Keratinocyte (primary cell): ENCODE measurements around the gene KRT1. TPM values are rescaled to one million over a fixed set of nuclear protein-coding genes. Genes with fewer than 3 reads are reported as not detected.
A peak's percentile ranks its signal among the peaks of the same experiment; 100 is the strongest.

Source experiments
- DNase-seq: peaks from one replicate; pipeline ENCODE4 v3.0.0-alpha.2; 2011; ENCODE audit warnings: low read depth, missing footprints, low spot score
- FAIRE-seq: peaks from 2 replicates; lab custom pipeline; 2011; peaks lifted over from hg19 to GRCh38; lab: Jason Lieb, UNC
- H2AFZ ChIP-seq: 2 replicates; pipeline ENCODE4 v1.6.0; 2012; ENCODE audit warnings: low read length, control low read depth, inconsistent platforms; ENCODE audit not compliant: control insufficient read depth
- H3K27ac ChIP-seq: 2 replicates; pipeline ENCODE4 v1.5.1; 2011; ENCODE audit warnings: low read length; ENCODE audit not compliant: control insufficient read depth, insufficient read depth
- H3K27me3 ChIP-seq: 3 replicates; pipeline ENCODE4 v1.6.0; 2011; ENCODE audit warnings: low read length; ENCODE audit not compliant: control insufficient read depth, insufficient read depth; ENCODE audit errors: extremely low read depth
- H3K36me3 ChIP-seq, 2 experiments: 2 replicates in 1 of 2; 3 replicates in 1 of 2; pipeline ENCODE4 v1.5.1; 2011; ENCODE audit warnings: low read length in 2 of 2, mild to moderate bottlenecking in 1 of 2; ENCODE audit not compliant: control insufficient read depth in 2 of 2, insufficient read depth in 2 of 2; ENCODE audit errors: extremely low read depth in 1 of 2
- H3K4me1 ChIP-seq: 3 replicates; pipeline ENCODE4 v1.5.1; 2011; ENCODE audit warnings: low read length; ENCODE audit not compliant: control insufficient read depth, insufficient read depth; ENCODE audit errors: extremely low read depth
- H3K4me2 ChIP-seq: 3 replicates; pipeline ENCODE4 v1.6.0; 2011; ENCODE audit warnings: low read depth, low read length; ENCODE audit not compliant: control insufficient read depth, insufficient read depth; ENCODE audit errors: extremely low read depth
- H3K4me3 ChIP-seq, 3 experiments: fragments of 200-600 bp in 1 of 3; sonication (generic) in 1 of 3; 2 replicates in 2 of 3; 3 replicates in 1 of 3; pipeline ENCODE4 v1.5.1; 2011 to 2016; ENCODE audit warnings: low read length in 3 of 3, mild to moderate bottlenecking in 3 of 3, control low read depth in 2 of 3, inconsistent platforms in 1 of 3, low read depth in 1 of 3, mixed read lengths in 1 of 3, mixed run types in 1 of 3, moderate library complexity in 1 of 3; ENCODE audit not compliant: control insufficient read depth in 2 of 3, insufficient read depth in 2 of 3; ENCODE audit errors: extremely low read depth in 1 of 3
- H3K79me2 ChIP-seq: 2 replicates; pipeline ENCODE4 v1.6.0; 2012; ENCODE audit warnings: low read length; ENCODE audit not compliant: control insufficient read depth, insufficient read depth
- H3K9ac ChIP-seq: 3 replicates; pipeline ENCODE4 v1.6.0; 2011; ENCODE audit warnings: low read length; ENCODE audit not compliant: control insufficient read depth, insufficient read depth; ENCODE audit errors: extremely low read depth
- H3K9me1 ChIP-seq: 3 replicates; pipeline ENCODE4 v1.6.0; 2011; ENCODE audit warnings: low read length; ENCODE audit not compliant: control insufficient read depth, insufficient read depth; ENCODE audit errors: extremely low read depth
- H3K9me3 ChIP-seq: 2 replicates; pipeline ENCODE4 v1.5.1; 2012; ENCODE audit warnings: low read depth, low read length; ENCODE audit not compliant: control insufficient read depth
- H4K20me1 ChIP-seq: 3 replicates; pipeline ENCODE4 v1.6.0; 2011; ENCODE audit warnings: low read length; ENCODE audit not compliant: control insufficient read depth, insufficient read depth; ENCODE audit errors: extremely low read depth
- CTCF ChIP-seq, 3 experiments: IDR thresholded peaks in 1 of 3; conservative IDR thresholded peaks in 1 of 3; optimal IDR thresholded peaks in 1 of 3; 2 replicates in 2 of 3; 3 replicates in 1 of 3; pipeline versions ENCODE3 to v1.5.1; 2011; ENCODE audit warnings: low read length in 3 of 3, mild to moderate bottlenecking in 3 of 3, moderate library complexity in 2 of 3, control low read depth in 1 of 3, inconsistent platforms in 1 of 3; ENCODE audit not compliant: insufficient read depth in 2 of 3; ENCODE audit errors: extremely low read depth in 1 of 3
- EZH2 ChIP-seq: IDR thresholded peaks from one replicate; pipeline ENCODE4 v1.6.1; 2012; ENCODE audit warnings: inconsistent platforms, mild to moderate bottlenecking, low read length, moderate library complexity
- dilution Hi-C: fragments of 300-500 bp; cut with MboI; formaldehyde crosslinking; loops from one replicate; pipeline ENCODE4 v1.7.0; 2020; ENCODE audit warnings: low sequenced_read_pairs; ENCODE audit not compliant: extremely low pct_ligation_motif_present
- polyA plus RNA-seq, 5 experiments: library from polyadenylated mRNA; depleted of rRNA in 3 of 5; stranded (reverse) in 3 of 5; stranded (forward) in 1 of 5; unstranded in 1 of 5; fragments of >200 nt; gene quantifications; 1 replicate in 1 of 5; 2 replicates in 3 of 5; 3 replicates in 1 of 5; pipeline versions ENCODE4 v1.2.1 to v1.2.3, GENCODE V29; 2011 to 2012; ENCODE audit warnings: missing spikeins in 2 of 5, low read depth in 1 of 5, low replicate concordance in 1 of 5

The KRT1 gene
- polyA plus RNA-seq, 1 donor (not counting 4 experiments of a cell fraction or from before 2014, with no cell fraction given): 92.2 TPM

DNA sequence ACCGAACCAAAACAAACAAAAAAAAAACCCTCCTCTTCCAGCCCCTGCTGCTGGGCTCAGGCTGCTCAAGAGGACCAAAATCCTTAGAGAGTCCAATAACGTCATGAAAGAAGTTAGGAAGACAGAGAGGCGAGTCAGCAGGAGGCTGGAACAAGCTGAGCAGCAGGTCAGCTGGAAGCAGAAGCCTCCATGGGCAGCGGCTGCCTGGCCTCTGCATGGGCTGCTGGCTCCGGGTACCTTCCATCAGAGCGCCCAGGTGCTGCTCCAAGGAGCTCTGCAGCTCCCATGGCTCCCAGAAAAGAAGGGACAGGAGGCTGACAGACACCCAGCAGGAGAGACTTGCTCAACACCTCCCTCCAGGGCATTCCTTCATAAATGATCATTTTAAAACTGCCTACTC, 25.0 kb downstream of the KRT1 start:
- peak overlapping the region; percentile 1 for H3K4me2 ChIP-seq
- no peaks in the 10 kb centered on the region for H3K9me1 ChIP-seq
- no peaks in the 10 kb centered on the region for H4K20me1 ChIP-seq
- no peak overlapping the region for H3K27ac ChIP-seq
- H3K4me1 ChIP-seq: peaks cover 15% of the 10 kb centered on the region
- TF ChIP-seq CTCF (optimal IDR thresholded peaks at IDR 0.05 in 1 of 3, IDR thresholded peaks at IDR 0.05 in 1 of 3, conservative IDR thresholded peaks at IDR 0.05 in 1 of 3; ENCODE audit: extremely low read depth in 1 of 3, insufficient read depth in 2 of 3, low read length in 3 of 3) (no peak), EZH2 (no peak)
- FAIRE-seq (peak; percentile 20), DNase-seq (no peak)
- dilution Hi-C loops: no loop called here
- H3K9ac ChIP-seq: no peak overlapping the region
- peaks cover 2% of the 10 kb centered on the region for H3K9me3 ChIP-seq
- no peaks in the 10 kb centered on the region for H3K79me2 ChIP-seq
- peaks cover 6% of the 10 kb centered on the region for H3K27me3 ChIP-seq
- no peak overlapping the region for H3K4me3 ChIP-seq
- no peak overlapping the region for H2AFZ ChIP-seq
- H3K36me3 ChIP-seq: no peaks in the 10 kb centered on the region

- Histone ChIP-seq H3K27me3 (peaks cover 8% of the 10 kb centered on the region), H3K4me2 (peak within 1 kb of the TSS; percentile 60), H3K9me1 (no peaks in the 10 kb centered on the region), H3K4me1 (peaks cover 15% of the 10 kb centered on the region), H3K27ac (no peak within 1 kb of the TSS), H3K79me2 (no peaks in the 10 kb centered on the region), H3K36me3 (no peaks in the 10 kb centered on the region), H2AFZ (no peak within 1 kb of the TSS), H3K4me3 (no peak within 1 kb of the TSS), H3K9me3 (peaks cover 2% of the 10 kb centered on the region), H4K20me1 (no peaks in the 10 kb centered on the region), H3K9ac (no peak within 1 kb of the TSS)
- no peak for DNase-seq
- FAIRE-seq: no peak
- TF ChIP-seq CTCF (optimal IDR thresholded peaks at IDR 0.05 in 1 of 3, IDR thresholded peaks at IDR 0.05 in 1 of 3, conservative IDR thresholded peaks at IDR 0.05 in 1 of 3; ENCODE audit: extremely low read depth in 1 of 3, insufficient read depth in 2 of 3, low read length in 3 of 3) (no peak), EZH2 (no peak)
- dilution Hi-C loops: no loop called here
Observed at GRCh38 chr12:52651726-52652261, 28.4 kb downstream of the KRT1 start, which contains the start of gene KRT2. Gene KRT2 (minus strand): TSS chr12:52652211. CDS start chr12:52652142, 69 bp downstream.
